GM19238 (cell line): ENCODE data around the gene NHLH2.

Source experiments
- DNase-seq: peaks from one replicate; pipeline ENCODE4 v3.0.0; 2011; ENCODE audit warnings: low spot score; ENCODE audit not compliant: insufficient read length

Gene NHLH2

DNA sequence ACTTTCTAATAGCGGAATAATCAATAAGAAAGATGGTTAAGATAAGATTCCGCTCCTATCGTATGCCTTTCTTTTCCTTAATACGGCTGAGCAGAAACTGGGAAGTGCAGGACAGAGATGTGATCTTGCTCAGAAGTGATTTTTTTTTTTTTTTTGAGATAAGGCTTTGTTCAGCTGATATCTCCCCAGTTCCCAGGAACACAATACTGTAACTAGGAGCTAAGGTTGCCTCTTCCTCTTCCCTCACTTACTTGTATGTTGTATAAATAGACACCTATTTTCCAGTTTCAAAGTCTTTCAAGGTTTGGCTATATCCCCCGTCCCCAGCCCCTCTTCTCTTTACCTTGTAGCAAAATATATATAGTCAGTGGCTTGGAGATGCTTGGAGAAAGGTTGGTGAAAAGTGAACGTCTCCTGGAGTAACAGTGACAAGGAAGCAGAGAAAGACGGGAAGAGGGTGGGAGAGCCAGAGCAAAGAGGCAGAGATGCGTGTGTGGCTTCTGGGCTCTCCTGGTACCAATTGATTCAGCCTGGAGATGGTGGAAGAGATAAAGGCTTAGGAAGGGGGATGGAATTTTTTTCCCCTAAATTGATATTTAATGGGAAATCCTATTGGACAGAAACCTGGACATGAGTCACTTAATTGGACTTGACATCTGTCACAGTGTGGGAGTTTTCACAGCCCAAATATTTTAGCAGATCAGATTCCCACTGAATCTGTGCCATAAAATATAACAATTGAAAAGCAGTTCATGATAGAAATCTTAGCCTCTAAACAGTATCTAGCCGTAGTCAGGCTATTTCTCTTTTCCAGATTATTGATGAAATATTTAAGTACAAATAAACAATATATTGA lies at the start of gene NHLH2:
Gene NHLH2 (minus strand): TSS at position 522 of the 856 bp plus-strand sequence. CDS start 2,754 bp downstream, outside the sequence.
- no peak for DNase-seq

DNA sequence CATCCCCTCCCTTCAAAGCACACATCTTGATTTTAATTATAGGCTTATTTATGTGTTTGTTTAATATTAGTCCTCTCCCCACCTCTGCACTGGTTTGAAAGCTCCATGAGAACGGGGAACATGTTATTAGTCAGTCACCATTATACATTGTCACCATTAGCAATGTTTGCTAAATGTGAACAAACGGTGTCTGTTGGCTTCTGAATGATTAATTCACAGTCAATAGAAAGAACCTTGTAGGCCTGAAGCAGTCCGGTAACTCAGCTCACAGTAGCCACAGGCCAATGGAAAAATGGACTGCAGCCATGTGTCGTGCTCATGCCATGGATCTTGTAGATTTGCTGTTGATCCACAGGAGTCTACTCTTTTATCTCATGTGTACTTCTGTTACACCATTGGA lies 49.7 kb upstream of the NHLH2 start:
- no peak for DNase-seq

DNA sequence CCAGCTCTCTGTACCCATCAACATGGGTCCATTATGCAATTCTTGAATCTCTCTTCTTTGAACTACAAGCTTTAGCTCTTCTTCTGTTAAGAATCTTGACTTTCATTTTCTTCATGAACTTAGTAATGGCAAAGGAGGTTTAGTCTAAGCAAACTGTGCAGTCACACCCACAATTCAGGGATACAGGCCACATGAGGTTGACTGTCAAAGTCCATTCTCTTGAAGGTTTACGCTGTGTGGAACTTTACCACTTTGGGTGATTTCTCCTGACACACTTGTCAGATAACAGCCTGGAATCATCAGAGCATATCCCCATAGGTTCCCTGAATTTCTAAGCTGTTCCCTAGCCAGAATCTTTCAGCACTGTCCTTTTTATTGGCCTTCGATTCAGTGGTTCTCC lies 48.0 kb upstream of the NHLH2 start:
- no peak for DNase-seq

DNA sequence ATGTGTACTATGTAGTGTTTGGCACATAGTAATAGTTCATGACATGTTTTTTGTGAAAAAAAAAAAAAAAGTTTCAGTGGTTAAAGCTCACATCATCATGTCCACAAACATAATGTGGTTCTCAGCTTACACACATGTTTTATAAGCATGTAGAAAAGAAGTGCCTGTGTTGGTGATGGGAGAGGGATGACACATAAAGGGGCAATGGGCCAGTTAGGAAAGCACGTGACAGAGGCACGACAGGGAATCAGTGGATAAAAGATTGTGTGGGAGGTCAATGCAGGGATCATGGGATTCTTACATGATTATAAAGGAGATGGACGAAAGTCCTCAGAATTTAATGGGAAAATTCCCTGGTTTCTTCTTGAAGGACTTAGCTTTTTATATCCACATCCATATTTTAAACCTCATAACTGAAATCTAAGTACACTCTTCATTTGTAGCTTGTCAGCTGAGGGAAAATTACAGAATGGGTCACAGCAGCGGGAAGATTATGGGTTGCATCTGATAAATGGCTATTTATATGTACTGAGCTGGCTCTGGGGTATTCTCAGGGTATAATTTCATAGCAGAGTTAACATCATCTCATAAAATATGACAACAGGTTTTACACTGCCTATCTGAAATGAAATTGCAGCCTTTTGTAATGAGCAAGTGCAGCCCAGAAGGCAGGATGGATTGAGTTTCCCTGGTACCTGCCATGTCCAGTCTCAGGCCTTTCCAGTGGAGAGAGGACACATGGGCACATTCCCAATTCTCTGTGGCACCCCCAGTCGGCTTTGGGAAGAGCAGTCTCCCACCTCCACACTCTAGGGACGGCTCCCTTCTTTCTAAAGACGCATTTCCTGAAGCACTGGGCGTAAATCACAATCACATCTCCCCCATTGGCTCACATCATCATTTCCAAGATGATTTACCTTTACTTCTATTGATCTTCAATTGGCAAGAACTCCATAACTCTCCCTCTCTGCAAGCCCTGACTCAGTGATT lies 42.3 kb upstream of the NHLH2 start:
- DNase-seq, result no peak

DNA sequence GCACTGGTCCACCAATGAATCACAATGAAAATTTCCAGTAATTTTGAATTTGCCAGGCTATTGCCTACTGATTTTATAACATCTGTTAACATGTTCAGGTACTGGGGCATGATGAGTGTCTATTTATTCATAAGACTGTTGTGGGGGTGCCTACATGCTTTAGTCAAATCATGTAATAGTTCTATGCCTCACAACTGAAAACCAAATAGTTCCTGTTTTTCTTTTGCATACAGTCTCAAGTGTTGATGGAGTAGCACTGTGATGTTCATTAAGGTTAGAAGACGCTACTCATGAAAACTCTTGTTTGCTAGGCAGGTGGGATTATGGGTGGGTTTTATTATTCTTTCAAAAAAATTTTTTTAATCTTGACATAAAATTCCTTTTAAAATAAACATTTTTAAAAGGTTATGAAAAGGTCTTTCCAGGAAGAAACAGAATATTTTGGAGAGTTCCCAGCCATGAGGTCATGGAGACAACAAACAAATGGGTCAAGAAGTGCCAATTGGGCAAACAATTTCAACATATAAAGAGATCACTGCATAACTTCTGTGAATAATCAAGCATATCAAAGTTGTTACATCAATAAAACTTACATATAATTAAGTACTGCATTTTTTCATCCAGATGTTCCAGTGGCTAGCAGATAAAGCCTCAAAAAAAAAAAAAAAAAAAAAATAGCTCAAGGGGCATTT lies 40.2 kb upstream of the NHLH2 start:
- DNase-seq, result no peak

DNA sequence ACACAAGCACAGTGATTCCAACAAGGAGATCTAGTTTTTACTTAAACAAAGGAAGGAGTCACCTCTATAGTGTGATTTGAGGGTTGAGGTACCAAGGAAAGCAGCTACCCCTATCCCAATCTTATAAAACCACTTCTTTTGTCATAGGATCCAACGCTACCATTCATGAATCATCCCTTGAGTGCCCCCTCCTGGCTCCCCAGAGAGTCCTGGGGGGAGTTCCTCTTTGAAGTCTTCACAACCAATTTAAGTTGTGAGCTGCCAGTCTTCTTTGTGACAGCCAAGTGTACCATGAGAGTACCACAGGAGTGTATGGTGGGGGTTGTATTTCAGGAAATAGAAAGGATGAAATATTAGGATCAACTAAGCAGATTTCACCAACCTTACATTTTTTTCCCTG lies 39.1 kb upstream of the NHLH2 start:
- DNase-seq, result no peak

DNA sequence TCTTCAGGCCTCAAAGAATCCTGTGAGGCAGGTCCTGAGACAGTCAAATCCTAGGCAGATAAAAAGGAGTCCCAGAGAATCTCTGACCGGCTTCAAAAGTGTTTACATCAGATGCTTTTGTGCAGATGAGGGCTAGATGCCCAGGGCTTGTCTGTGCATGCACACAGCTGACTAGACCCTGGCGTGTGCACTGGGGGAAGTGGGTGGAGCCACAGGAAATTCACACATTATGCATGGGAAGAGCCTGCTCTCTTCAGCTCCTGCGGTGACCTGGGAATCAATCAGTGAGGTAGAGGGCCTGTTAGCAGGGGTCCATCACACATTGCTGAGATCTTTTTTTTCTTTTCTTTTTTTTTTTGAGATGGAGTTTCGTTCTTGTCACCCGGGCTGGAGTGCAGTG lies 36.6 kb upstream of the NHLH2 start:
- no peak for DNase-seq

DNA sequence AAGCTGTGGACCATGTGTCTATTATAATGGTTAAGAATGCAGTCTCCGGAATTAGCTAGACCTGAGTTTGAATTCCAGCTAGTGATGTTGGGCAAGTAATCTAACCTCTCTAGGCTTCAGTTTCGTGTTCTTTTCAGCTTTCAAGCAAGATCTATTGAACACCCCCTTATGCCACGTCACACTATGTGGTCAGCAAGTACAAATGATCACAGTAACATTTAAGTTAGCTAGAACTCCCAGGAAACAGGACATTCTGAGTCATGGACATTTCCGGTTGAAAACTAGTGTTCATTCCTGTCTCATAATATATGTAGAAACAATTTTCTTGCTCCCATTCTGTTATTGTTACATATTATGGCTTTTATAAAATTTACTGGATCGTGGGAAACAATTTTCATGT lies 34.0 kb upstream of the NHLH2 start:
- no peak for DNase-seq

DNA sequence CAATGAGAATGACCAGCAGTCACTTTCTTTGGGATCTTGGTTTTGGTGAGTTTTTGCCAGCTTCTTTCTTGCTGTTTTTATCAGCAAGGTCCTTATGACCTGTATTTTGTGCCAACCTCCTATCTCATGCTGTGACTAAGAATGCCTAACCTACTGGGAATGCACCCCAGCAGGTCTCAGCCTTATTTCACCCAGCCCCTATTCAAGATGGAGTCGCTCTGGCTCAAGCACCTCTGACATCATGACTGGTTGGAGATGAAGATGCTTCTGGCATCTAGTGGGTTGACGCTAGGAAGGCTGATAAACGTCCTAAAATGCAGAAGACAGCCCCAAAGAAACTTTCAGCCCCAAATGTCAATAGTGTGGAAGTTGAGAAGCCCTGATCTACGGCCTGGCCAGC lies 33.6 kb upstream of the NHLH2 start:
- no peak for DNase-seq

DNA sequence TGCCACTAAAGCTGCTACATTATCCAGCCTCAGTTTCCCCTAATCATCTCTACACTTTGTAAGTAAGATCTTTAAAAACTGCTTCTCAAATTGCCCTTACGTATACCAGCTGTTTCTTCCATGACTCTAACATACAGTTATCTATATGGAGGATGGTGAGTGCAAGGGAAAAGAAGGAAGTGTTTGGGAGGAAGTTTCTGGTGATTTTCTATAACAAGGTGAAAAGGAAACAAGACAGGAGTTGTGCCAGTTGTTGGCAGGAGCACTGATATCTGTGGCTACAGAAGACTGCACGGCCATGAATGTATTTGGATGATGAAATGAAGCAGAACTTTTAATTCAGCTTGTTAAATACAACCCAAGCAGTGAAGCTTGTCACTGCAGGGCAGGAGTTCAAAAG lies 32.3 kb upstream of the NHLH2 start:
- DNase-seq, result no peak

DNA sequence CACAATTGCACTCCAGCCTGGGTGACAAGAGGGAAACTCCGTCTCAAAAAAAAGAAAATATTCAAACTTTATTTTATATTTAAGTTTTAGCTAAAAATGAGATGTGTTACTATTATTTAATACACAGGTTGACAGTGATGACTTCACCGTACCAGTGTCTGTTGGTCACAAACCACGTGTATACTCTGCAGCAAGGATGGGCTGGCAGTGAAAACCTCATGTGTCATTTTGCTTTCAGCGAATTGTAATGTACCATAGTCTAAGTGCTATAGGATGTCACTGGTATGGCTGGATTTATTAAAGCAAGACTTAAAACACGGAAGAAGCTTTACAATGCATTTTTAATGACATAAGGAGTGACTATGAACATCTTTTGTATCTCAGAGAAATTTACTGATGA lies 28.1 kb upstream of the NHLH2 start:
- DNase-seq, result no peak

DNA sequence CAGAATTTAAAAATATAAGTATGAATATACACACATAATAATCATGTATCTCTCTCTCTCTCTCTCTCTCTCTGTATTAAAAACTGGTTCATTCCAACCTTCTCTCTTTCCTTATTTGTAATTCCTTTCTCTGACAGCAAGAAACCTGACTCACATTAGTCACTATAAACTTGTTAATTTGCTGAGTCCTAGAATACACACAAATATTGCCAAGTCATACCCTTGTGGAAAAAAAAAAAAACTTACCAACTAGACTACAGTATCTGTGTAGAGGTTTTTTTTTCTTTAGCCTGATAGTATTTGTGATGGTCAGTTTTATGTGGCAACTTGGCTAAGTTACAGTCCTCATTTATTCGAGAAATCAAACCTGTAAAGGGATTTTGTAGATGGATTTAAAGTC lies 26.3 kb upstream of the NHLH2 start:
- DNase-seq, result no peak

DNA sequence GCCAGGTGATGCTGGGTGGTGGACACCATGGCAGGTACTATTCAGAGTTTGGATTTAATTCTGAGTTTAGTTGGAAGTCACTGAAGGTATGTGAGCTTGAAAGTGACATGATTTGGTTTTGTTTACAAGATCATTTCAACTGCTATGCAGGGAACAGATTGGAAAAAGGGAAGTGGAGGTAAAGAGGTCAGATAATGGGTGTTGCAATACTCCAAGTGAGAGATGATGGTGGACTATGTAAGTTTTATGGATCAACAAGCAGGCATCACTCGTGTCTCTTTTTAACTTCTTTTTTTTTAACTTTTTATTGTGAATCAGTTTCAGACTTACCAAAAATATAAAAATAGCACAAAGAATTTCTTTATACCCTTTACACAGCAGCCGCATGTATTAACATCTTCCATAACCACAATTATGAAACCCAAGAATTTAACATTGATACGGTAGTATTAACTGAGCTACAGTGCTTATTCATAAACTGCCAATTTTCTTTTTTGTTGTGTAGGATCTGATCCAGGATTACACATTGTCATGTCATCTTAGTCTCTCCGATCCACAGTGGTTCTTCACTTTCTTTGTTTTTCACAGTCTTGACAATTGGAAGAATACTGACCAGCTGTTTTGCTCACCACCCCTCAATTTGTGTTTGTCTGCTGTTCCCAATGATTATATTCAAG lies 24.9 kb upstream of the NHLH2 start:
- DNase-seq, result no peak

DNA sequence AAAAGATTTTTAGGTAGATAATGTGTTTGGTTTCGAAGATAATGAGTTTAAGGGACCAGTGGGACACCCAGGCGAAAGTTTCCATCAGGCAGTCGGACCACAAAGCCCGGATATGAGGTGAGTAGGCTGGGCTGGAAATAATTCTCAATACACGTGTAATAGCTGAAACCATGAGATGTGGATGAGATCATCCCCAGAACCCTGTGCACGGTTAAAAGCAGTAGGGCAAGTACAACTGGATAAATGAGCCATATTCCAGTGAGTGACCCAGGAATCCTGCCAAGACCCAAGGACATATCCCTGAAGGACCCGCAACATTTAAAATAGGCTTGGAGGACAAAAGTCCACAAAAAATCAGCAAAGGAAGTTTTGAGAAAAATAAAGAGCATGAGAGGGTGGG lies 21.5 kb upstream of the NHLH2 start:
- no peak for DNase-seq

DNA sequence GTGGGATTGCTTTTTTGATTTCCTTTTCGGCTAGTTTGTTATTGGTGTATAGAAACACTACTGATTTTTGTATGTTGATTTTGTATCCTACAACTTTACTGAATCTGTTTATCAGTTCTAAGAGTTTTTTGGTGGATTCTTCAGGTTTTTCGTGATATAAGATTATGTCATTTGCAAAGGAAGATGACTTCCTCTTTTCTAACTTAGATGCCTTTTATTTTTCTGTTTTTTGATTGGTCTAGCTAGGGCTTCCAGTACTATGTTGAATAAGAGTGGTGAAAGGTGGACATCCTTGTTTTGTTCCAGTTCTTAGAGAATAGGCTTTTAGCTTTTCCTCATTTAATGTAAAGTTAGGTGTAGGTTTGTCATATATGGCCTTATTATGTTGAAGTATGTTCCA lies 13.1 kb upstream of the NHLH2 start:
- DNase-seq, result no peak

DNA sequence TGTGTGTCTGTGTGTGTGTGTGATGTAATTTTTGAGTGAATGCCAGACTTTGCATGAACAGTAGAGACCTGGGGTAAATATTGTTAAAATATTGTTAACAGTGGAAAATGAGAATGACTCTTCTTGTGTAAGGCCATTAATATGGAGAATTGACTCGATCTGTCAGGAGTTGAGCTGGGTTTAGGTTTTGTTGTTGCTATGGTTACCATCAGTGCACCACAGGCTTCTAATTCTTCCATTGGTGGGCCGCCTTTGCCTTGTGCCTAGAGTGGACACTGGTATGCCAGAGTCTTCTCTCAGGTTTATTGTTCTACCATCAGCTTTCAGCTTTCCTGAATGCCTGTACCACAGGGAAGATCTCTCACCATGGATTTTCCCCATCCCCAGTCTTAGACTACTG lies 10.0 kb upstream of the NHLH2 start:
- DNase-seq, result no peak

DNA sequence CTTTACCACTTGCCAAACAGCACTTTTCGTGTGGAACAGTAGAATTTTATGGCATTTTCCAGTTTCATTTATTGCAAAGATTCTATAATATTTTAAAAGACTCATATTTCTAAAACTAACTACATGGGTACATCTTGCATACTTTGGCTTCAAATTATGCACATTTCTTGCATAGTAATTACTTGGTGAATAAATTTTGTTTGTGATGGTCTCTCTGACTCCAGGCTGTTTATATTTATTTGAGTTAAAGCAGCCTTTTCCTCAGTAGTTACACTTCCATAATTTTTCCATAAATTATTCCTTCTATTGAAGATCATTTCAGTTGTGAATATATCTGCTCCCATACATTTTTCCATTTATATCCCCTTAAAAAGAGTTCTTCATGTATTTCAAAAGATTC lies 6.9 kb upstream of the NHLH2 start:
- no peak for DNase-seq

DNA sequence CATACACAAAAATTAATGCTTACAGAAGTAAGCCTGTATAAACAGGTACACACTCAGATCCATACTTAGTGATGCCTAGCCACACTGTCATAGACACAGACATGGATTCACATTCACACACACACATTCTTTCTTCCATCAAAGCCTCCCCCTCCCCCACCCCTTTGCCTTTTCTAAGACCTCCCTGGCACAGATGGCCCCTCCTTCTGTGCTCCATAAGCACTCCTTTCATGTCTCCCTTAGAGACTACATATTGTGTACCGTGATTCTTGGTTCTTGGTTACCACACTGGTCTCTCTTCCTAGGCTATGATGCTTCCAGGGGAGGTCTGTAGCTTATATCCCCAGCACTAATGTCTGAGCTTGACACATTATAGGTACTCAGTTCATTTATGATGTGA lies 2.0 kb upstream of the NHLH2 start:
- no peak for DNase-seq

DNA sequence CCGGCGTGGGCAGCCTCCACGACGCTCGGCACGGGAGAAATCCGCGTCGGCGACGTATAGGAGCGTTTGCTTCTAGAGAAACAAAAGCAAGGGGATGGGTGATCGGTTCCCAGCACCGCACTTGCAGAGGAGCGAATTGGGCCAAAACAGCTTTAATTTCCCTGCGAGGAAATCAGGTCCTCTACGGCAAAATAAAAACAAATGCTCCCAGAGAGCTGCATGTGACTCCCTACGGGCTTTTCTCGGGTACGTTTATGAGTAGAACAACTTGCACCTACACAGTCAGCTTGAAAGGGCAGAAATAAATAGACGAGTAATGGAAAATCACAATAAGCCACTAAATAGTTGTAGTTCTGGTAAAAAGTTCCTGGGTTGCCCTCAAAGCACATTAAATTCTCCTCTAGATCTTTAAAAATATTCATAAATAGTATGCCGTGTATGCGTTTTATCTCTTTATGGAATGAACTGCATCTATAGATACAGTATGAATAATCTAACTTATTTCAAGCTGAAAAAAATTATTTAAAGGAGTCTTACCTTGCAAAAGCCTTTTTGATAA lies 1.2 kb downstream of the NHLH2 start:
- DNase-seq, result no peak

DNA sequence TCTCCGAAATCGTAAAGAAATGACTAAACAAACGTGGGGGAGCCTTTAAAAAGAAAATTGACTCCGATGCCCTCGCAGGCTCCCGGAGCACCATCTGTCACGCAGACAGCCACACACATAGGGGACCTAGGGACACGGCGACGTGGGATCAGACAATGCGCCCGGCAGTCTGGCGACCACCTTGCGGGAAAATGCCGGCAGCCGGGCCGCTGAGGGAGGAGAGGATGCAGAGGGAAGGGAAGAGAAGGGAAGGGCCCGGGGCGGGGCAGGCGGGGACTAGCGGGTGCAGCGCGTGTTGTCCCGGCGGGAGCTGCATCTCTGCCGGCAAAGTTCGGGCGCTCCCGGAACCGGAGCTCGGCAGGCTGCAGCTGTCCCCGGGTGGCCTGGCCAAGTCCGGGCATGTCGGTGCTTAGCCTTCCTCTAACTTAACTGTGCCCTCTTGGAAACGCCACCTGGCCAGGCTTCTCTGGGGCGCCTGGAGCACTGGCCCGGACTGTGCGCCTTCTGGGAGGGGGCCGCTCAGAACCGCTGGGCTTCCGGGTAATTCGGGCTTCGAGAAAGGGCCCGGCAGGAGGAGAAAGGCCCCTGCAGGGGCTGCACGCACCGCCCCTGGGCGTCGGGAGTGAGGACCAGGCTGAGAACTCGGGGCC lies 1.8 kb downstream of the NHLH2 start:
- no peak for DNase-seq
